Fibroblast of pulmonary artery (primary cell): ENCODE results near the gene PTPRT.

Experiments used
- DNase-seq: peaks from one replicate; pipeline ENCODE4 v3.0.0-alpha.2; 2010; ENCODE audit warnings: low read depth
- H3K4me3 ChIP-seq: replicated peaks from 2 replicates; pipeline ENCODE4 v1.5.1; 2011; ENCODE audit warnings: low read depth, mild to moderate bottlenecking, control low read depth, low read length, moderate library complexity
- TF ChIP-seq, protein P1 (sequence below): IDR thresholded peaks from 2 replicates; pipeline ENCODE4 v1.5.1; 2011; ENCODE audit warnings: mild to moderate bottlenecking, control low read depth, low read length, inconsistent platforms; ENCODE audit errors: missing control alignments

The PTPRT gene

DNA sequence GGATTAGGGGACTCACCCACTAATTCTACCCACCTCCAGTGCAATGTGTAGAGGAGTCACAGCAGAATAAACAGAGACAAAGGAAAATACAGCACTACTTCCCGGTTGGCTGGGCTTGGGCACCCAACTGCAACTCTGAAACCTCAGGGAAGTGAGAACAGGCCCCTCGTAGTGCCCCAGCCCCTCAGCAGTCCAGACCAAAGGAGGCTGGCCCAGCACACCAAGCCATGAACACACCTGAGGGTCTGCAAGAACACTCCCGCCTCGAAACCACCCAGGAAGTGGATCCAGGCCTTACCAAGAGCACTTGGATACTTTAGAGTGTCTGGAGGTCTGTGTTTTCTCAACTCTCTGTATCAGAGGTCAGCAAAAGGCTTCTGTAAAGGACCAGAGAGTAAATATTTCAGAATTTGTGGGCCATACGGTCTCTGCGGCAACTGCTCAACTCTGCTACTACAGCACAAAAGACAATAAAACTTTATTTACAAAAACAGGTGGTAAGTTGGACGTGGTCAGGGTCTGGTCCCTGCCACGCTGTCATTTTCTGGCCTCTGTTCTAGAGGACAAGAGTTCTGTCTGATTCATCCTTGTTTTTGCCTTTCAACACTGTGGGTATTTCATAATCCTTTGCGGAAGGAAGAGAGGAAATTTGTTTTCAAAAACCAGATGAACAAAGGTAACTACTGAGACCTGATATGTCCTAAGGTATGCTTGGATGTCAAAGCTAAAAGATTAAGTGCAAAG lies 154.6 kb downstream of the PTPRT start:
- no peak for DNase-seq
- no peak overlapping the region for H3K4me3 ChIP-seq
- TF ChIP-seq, protein P1, sequence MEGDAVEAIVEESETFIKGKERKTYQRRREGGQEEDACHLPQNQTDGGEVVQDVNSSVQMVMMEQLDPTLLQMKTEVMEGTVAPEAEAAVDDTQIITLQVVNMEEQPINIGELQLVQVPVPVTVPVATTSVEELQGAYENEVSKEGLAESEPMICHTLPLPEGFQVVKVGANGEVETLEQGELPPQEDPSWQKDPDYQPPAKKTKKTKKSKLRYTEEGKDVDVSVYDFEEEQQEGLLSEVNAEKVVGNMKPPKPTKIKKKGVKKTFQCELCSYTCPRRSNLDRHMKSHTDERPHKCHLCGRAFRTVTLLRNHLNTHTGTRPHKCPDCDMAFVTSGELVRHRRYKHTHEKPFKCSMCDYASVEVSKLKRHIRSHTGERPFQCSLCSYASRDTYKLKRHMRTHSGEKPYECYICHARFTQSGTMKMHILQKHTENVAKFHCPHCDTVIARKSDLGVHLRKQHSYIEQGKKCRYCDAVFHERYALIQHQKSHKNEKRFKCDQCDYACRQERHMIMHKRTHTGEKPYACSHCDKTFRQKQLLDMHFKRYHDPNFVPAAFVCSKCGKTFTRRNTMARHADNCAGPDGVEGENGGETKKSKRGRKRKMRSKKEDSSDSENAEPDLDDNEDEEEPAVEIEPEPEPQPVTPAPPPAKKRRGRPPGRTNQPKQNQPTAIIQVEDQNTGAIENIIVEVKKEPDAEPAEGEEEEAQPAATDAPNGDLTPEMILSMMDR, result no peak

DNA sequence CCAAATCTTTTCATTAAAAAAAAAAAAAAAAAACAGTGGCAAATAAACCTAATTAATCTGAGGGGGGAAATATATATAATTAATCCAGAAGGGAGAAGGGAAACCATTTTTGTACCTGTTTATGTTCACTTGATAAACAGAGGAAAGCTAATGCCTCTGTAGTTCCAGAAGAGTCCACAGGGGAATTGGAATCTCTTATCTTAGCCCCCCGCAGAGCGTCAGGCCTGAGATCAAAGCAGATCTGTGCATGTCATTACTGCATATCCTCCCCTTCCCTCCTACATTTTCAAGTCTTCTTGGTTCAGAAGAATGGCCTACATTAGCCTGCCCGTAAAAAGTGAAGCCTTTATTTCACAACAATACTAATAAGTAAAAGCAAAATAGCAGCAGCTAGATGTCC lies 157.2 kb downstream of the PTPRT start:
- TF ChIP-seq, protein P1, result no peak
- no peak overlapping the region for H3K4me3 ChIP-seq
- DNase-seq, result no peak

DNA sequence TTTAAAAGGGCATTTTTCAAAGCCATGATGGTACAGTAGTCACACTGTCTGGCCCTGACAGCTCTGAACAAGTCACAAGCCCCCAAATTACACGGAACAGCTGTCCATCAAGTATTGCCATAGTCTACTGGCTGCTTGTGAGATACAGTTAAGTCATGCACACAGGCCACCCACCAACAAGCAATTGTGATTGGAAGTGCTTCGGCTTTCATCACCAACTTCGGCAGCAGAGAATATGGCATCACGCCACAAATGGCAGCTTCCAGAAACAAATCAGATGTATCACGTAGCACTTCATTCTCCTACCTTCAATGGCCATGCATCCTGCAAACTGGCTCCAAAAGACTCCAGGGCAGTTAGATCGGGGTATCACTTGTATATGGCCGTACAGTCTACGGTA lies 160.5 kb downstream of the PTPRT start:
- no peak overlapping the region for H3K4me3 ChIP-seq
- no peak for DNase-seq
- TF ChIP-seq, protein P1, result no peak

DNA sequence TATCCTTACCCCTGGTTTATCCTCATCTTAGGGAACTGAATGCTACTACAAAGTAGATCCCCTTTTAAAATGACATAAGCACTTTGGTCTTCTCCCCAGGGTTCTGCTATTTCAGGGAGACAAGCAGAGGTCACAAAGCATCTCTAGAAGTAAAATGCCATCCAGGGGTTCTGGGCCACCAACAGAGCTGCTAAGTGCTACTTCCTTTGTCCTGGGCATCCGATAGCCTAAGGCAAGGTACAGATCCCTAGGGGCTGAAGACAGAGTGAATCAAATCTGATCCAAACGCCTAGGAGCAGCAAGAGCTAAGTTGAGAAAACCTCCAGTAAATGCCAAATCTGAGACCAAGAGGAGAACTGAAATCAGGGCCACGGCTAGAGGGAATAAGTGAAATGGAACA lies 161.2 kb downstream of the PTPRT start:
- TF ChIP-seq, protein P1, result no peak
- no peak overlapping the region for H3K4me3 ChIP-seq
- no peak for DNase-seq

DNA sequence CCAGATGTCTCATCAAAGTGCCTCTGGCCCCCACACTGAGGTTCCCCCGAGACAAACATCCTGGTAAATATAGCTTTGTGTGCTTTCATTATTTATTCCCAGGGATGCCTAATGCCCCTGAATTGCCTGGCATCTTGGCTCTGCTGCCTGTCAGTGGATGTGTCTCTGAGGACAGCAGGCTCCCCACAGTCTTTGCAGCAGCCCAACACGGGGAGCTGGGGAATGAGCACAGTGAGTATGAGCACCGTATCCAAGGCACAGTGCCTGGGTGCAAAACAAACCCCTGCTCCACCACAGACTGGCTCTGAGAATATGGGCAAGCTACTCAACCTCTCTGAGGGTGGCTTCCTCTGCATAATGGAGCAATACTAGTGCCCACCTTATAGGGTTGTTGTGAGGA lies 165.9 kb downstream of the PTPRT start:
- no peak overlapping the region for H3K4me3 ChIP-seq
- DNase-seq, result no peak
- TF ChIP-seq, protein P1, result no peak

DNA sequence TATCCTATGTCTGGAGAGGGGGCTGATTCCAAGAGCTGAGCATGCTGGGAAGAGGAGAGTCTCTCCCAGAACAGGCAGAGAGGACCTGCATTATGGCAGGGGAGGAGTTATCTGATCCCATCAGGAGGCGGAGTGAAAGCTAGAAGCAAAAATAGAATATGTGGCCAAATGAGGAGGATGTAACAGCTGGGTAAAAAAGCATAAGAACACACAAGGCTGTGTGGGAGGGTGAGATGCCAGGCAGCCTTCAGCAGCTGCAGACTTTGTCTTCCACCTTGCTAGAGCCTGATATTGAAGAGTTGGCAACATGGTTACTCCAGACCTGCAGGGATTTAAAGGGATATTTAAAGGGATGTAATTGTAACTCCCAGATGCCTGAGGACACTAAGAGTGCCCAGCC lies 167.1 kb downstream of the PTPRT start:
- no peak for DNase-seq
- H3K4me3 ChIP-seq, result no peak overlapping the region
- TF ChIP-seq, protein P1, result no peak

DNA sequence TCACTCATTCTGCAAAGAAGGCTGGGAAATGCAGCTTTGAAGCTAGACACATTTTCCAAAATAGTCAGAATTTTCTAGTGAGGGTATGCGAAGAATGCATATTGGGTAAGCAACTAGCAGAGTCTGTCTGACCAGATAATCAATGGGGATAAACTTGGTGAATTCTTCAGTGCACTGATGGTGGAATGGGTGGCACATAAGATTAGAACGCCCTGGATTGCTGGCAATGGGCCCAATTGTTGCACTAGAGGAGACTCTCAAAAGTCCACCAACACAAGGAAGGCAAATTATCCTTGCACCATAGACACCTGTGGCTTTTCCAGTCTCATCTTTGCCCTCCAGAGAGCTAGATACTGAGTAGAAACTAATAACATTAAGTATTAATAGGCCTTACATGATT lies 167.6 kb downstream of the PTPRT start:
- no peak for DNase-seq
- no peak overlapping the region for H3K4me3 ChIP-seq
- TF ChIP-seq, protein P1, result no peak
